Lower lobe of right lung (tissue), 2 donors: Measurements from ENCODE around the gene DDX42. TPM values are rescaled to one million over a fixed set of nuclear protein-coding genes. Genes with fewer than 3 reads are reported as not detected.

Experiments
- ATAC-seq, 2 donors: fragments of 200-7000 bp; cut with Tn5 transposase; one replicate each; pipeline ENCODE4 v1.9.1; 2020 to 2022; ENCODE audit warnings: mild to moderate bottlenecking in 2 of 2, moderate library complexity in 2 of 2
- DNase-seq: peaks from one replicate; pipeline ENCODE4 v3.0.0-alpha.2; 2020
- H3K27ac ChIP-seq: fragments of 200-600 bp; one replicate; pipeline ENCODE4 v1.8.0; 2022
- H3K27me3 ChIP-seq: fragments of 200-600 bp; one replicate; pipeline ENCODE4 v1.8.0; 2022; ENCODE audit warnings: low read depth
- H3K36me3 ChIP-seq: fragments of 200-600 bp; one replicate; pipeline ENCODE4 v1.8.0; 2022; ENCODE audit warnings: mild to moderate bottlenecking
- H3K4me1 ChIP-seq: fragments of 200-600 bp; one replicate; pipeline ENCODE4 v1.8.0; 2022
- H3K4me3 ChIP-seq: fragments of 200-600 bp; one replicate; pipeline ENCODE4 v1.8.0; 2022; ENCODE audit warnings: mild to moderate bottlenecking
- H3K9me3 ChIP-seq: fragments of 200-600 bp; one replicate; pipeline ENCODE4 v1.8.0; 2022
- intact Hi-C: fragments of 100-400 bp; cut with DNase I; formaldehyde crosslinking; loops from one replicate; pipeline ENCODE4 v1.11.0; 2022
- total RNA-seq: library from RNA; stranded (reverse); fragmentation: NEBNext Ultra II Directional; extraction: Animal tissue kit (Norgen Biotek cat#: 25700); gene quantifications from one replicate; pipeline ENCODE4 v1.2.1, GENCODE V29; 2021
- TF ChIP-seq, protein P1 (sequence below): fragments of 200-600 bp; IDR thresholded peaks from one replicate; pipeline ENCODE4 v1.8.0; 2022; ENCODE audit warnings: antibody characterized with exemption, mild to moderate bottlenecking
- donor health status: DM: no; HTN: yes; CAD: no; lungs with severe emphysema.

DDX42 gene
- total RNA-seq, 1 donor from 2014 or later, result 101 TPM

- TF ChIP-seq, protein P1, sequence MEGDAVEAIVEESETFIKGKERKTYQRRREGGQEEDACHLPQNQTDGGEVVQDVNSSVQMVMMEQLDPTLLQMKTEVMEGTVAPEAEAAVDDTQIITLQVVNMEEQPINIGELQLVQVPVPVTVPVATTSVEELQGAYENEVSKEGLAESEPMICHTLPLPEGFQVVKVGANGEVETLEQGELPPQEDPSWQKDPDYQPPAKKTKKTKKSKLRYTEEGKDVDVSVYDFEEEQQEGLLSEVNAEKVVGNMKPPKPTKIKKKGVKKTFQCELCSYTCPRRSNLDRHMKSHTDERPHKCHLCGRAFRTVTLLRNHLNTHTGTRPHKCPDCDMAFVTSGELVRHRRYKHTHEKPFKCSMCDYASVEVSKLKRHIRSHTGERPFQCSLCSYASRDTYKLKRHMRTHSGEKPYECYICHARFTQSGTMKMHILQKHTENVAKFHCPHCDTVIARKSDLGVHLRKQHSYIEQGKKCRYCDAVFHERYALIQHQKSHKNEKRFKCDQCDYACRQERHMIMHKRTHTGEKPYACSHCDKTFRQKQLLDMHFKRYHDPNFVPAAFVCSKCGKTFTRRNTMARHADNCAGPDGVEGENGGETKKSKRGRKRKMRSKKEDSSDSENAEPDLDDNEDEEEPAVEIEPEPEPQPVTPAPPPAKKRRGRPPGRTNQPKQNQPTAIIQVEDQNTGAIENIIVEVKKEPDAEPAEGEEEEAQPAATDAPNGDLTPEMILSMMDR, result no peak
- Histone ChIP-seq H3K36me3 (peaks cover 32% of the 10 kb centered on the region), H3K9me3 (no peaks in the 10 kb centered on the region), H3K4me3 (no peak overlapping the region), H3K4me1 (peaks cover 42% of the 10 kb centered on the region), H3K27me3 (no peaks in the 10 kb centered on the region), H3K27ac (no peak overlapping the region)
- DNase-seq, result no peak
- intact Hi-C loops, result no loop called here
- ATAC-seq, result no peak
Measured at GRCh38 chr17:63768433-63768832, 5.5 kb upstream of the DDX42 start.

GRCh38 chr17:63772801-63773271 is 1.1 kb upstream of the DDX42 start:
- no peaks in the 10 kb centered on the region for H3K9me3 ChIP-seq
- TF ChIP-seq, protein P1, result no peak
- peak overlapping the region; percentile 87 for H3K4me3 ChIP-seq
- intact Hi-C loops, result no loop called here
- DNase-seq, result no peak
- peaks cover 23% of the 10 kb centered on the region for H3K36me3 ChIP-seq
- no peaks in the 10 kb centered on the region for H3K27me3 ChIP-seq
- no peak for ATAC-seq
- H3K4me1 ChIP-seq, result peaks cover 59% of the 10 kb centered on the region
- peak overlapping the region; percentile 96 for H3K27ac ChIP-seq

GRCh38 chr17:63773272-63774140 is 464 bp upstream of the DDX42 start, which contains the start of gene CCDC47:
Gene CCDC47, minus strand, starts transcription at chr17:63773597. Its CDS starts 7,422 bp downstream, at chr17:63766175.
- H3K36me3 ChIP-seq, result peaks cover 29% of the 10 kb centered on the region
- intact Hi-C loops, result no loop called here
- TF ChIP-seq, protein P1, result no peak
- no peaks in the 10 kb centered on the region for H3K9me3 ChIP-seq
- ATAC-seq (peak; percentile 94 to 96), DNase-seq (peak; percentile 99)
- peak within 1 kb of the TSS; percentile 96 for H3K27ac ChIP-seq
- no peaks in the 10 kb centered on the region for H3K27me3 ChIP-seq
- peaks cover 65% of the 10 kb centered on the region for H3K4me1 ChIP-seq
- H3K4me3 ChIP-seq, result peak within 1 kb of the TSS; percentile 87

- Histone ChIP-seq H3K36me3 (peaks cover 30% of the 10 kb centered on the region), H3K9me3 (no peaks in the 10 kb centered on the region), H3K27ac (peak overlapping the region; percentile 96), H3K27me3 (no peaks in the 10 kb centered on the region), H3K4me1 (peaks cover 63% of the 10 kb centered on the region), H3K4me3 (peak overlapping the region; percentile 87)
- TF ChIP-seq, protein P1, result no peak
- intact Hi-C loops, result no loop called here
- no peak for ATAC-seq
- DNase-seq, result no peak
Measured at GRCh38 chr17:63774969-63775265, 947 bp downstream of the DDX42 start.

- intact Hi-C loops, result no loop called here
Measured at GRCh38 chr17:63775420-63775819, 1.4 kb downstream of the DDX42 start.

More at GRCh38 chr17:63775420-63775819, 1.4 kb downstream of the DDX42 start:
- TF ChIP-seq, protein P1, result no peak
- Histone ChIP-seq H3K27ac (peak overlapping the region; percentile 96), H3K27me3 (no peaks in the 10 kb centered on the region), H3K4me1 (peaks cover 61% of the 10 kb centered on the region), H3K9me3 (no peaks in the 10 kb centered on the region), H3K36me3 (peaks cover 30% of the 10 kb centered on the region), H3K4me3 (peak overlapping the region; percentile 87)
- ATAC-seq (no peak), DNase-seq (no peak)
